ENCODE results near the gene CSMD2.

The CSMD2 gene

DNA sequence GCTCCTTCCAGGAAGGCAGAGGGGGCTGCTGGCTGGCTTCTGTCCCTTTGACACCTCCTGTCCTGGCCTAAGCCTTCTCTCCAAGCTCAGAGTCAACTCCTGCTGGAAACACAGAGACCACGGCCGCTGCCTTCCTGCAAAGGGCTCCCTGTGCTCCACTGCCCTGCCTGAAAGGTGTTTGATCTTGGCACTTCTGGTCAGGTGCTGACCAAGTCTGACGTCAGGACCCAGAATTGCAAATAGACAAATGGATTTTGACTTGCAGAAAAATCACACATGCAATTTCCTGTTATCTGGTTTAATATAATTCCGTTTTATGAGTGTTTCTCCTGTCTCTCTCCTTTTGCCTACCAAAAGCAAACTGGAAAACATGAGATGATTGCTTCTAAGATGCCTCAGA lies 387.7 kb downstream of the CSMD2 start:
- H3K4me3 ChIP-seq (ENCODE audit: low read depth in 1 of 5, low read length in 5 of 5) = no peak overlapping the region
- H3K27me3 ChIP-seq (ENCODE audit: control insufficient read depth in 5 of 5, insufficient read depth in 4 of 5, low read length in 5 of 5) = peaks cover 0 to 11% (median 5%) of the 10 kb centered on the region in 5 donors
- H3K9ac ChIP-seq (ENCODE audit: low read length in 5 of 5) = no peak overlapping the region
- H3K27ac ChIP-seq (ENCODE audit: low read depth, low read length) = no peak overlapping the region
- no peaks in the 10 kb centered on the region for H3K36me3 ChIP-seq (ENCODE audit: control insufficient read depth in 5 of 5, insufficient read depth in 5 of 5, low read length in 5 of 5)
- no peaks in the 10 kb centered on the region for H3K4me1 ChIP-seq (ENCODE audit: control insufficient read depth in 5 of 5, insufficient read depth in 5 of 5, low read length in 5 of 5)
- no peaks in the 10 kb centered on the region for H3K9me3 ChIP-seq (ENCODE audit: control insufficient read depth in 5 of 5, low read length in 5 of 5)

DNA sequence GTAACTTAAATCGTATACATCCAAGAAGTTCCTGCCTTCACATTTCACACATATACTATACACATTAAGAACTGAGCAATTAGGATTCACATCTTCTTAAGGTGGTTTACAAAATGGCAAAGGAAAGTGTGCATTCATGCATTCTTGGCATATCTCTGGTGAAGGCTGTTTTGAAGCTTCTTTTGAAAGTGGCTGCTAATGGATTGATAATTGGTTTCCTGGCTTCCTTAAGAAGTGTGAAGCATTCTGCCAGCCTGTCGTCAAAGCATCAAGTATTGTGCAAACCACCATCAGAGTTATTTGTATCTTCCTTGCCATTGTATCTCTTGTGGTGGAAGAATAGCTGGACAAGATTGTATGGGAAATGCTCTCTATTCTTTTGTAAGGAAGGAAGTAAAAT lies 396.2 kb downstream of the CSMD2 start:
- no peak overlapping the region for H3K9ac ChIP-seq (ENCODE audit: low read length in 5 of 5)
- no peaks in the 10 kb centered on the region for H3K9me3 ChIP-seq (ENCODE audit: control insufficient read depth in 5 of 5, low read length in 5 of 5)
- H3K36me3 ChIP-seq (ENCODE audit: control insufficient read depth in 5 of 5, insufficient read depth in 5 of 5, low read length in 5 of 5) = no peaks in the 10 kb centered on the region
- no peak overlapping the region for H3K4me3 ChIP-seq (ENCODE audit: low read depth in 1 of 5, low read length in 5 of 5)
- no peaks in the 10 kb centered on the region for H3K4me1 ChIP-seq (ENCODE audit: control insufficient read depth in 5 of 5, insufficient read depth in 5 of 5, low read length in 5 of 5)
- no peak overlapping the region for H3K27ac ChIP-seq (ENCODE audit: low read depth, low read length)
- H3K27me3 ChIP-seq (ENCODE audit: control insufficient read depth in 5 of 5, insufficient read depth in 4 of 5, low read length in 5 of 5) = peaks cover 0 to 3% (median 0%) of the 10 kb centered on the region in 5 donors

DNA sequence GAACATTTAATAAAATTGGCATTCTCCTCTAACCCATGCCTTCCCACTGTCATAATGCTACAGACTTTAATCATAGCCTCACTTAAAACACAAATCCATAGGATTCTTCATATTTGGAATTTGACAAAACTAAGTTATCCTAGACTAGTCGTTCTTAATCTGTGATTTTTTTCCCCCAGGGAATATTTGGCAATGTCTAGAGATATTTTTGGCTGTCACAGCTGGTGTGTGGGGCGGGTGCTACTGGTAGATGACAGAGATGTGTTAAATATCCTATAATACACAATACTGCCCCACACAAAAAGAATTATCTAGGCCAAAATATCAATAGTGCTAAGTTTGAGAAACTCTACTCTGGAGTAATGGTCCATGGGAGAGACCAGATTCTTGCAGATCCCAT lies 396.9 kb downstream of the CSMD2 start:
- Histone ChIP-seq H3K36me3 (ENCODE audit: control insufficient read depth in 5 of 5, insufficient read depth in 5 of 5, low read length in 5 of 5) (no peaks in the 10 kb centered on the region), H3K27me3 (ENCODE audit: control insufficient read depth in 5 of 5, insufficient read depth in 4 of 5, low read length in 5 of 5) (peaks cover 0 to 3% (median 0%) of the 10 kb centered on the region in 5 donors), H3K4me1 (ENCODE audit: control insufficient read depth in 5 of 5, insufficient read depth in 5 of 5, low read length in 5 of 5) (peaks cover 0 to 3% (median 0%) of the 10 kb centered on the region in 5 donors), H3K9ac (ENCODE audit: low read length in 5 of 5) (no peak overlapping the region), H3K27ac (ENCODE audit: low read depth, low read length) (no peak overlapping the region), H3K9me3 (ENCODE audit: control insufficient read depth in 5 of 5, low read length in 5 of 5) (no peaks in the 10 kb centered on the region), H3K4me3 (ENCODE audit: low read depth in 1 of 5, low read length in 5 of 5) (no peak overlapping the region)

DNA sequence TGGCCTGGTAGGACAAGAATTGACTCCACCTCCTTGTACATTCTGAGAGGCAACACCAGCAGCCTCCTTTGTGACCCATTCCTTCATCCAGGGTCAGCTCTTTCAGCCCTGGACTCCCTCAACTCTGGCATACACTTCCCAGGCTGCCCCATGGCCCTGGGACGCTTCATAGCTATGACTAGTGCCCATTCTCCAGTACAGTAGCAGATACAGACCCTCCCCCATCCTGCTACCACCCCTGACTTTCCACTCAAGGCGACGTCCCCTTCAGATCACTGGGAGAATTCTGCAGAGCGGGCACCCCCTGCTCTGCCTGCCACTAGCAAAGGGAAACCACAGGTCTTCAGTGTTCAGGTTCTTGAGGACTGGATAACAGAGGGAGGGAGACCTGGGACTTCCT lies 400.9 kb downstream of the CSMD2 start:
- Histone ChIP-seq H3K4me1 (ENCODE audit: control insufficient read depth in 5 of 5, insufficient read depth in 5 of 5, low read length in 5 of 5) (peaks cover 0 to 17% (median 14%) of the 10 kb centered on the region in 5 donors), H3K9me3 (ENCODE audit: control insufficient read depth in 5 of 5, low read length in 5 of 5) (no peaks in the 10 kb centered on the region), H3K27ac (ENCODE audit: low read depth, low read length) (no peak overlapping the region), H3K27me3 (ENCODE audit: control insufficient read depth in 5 of 5, insufficient read depth in 4 of 5, low read length in 5 of 5) (peaks cover 0 to 3% (median 0%) of the 10 kb centered on the region in 5 donors), H3K9ac (ENCODE audit: low read length in 5 of 5) (no peak overlapping the region), H3K4me3 (ENCODE audit: low read depth in 1 of 5, low read length in 5 of 5) (no peak overlapping the region), H3K36me3 (ENCODE audit: control insufficient read depth in 5 of 5, insufficient read depth in 5 of 5, low read length in 5 of 5) (no peaks in the 10 kb centered on the region)

DNA sequence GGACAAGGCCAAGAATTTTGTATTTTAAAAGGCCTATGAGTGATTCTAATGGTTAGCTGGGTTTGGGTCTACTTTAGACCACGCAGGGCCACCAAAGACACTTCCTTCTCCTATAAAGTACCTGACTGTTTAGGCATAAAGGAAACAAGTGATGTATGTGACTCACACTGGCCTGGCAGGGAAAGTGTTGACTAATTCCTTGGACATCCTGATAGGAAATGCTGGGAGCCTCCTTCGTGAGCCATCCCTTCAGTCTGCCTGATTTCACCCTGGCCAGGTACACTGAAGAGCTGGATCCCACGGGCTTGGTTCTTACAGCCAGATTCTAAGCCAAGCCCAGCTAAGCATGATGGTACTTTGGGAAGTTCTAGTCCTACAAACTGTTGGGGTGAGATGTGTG lies 401.6 kb downstream of the CSMD2 start:
- Histone ChIP-seq H3K36me3 (ENCODE audit: control insufficient read depth in 5 of 5, insufficient read depth in 5 of 5, low read length in 5 of 5) (no peaks in the 10 kb centered on the region), H3K9ac (ENCODE audit: low read length in 5 of 5) (no peak overlapping the region), H3K27ac (ENCODE audit: low read depth, low read length) (no peak overlapping the region), H3K27me3 (ENCODE audit: control insufficient read depth in 5 of 5, insufficient read depth in 4 of 5, low read length in 5 of 5) (peaks cover 0 to 3% (median 0%) of the 10 kb centered on the region in 5 donors), H3K4me3 (ENCODE audit: low read depth in 1 of 5, low read length in 5 of 5) (no peak overlapping the region), H3K9me3 (ENCODE audit: control insufficient read depth in 5 of 5, low read length in 5 of 5) (no peaks in the 10 kb centered on the region), H3K4me1 (ENCODE audit: control insufficient read depth in 5 of 5, insufficient read depth in 5 of 5, low read length in 5 of 5) (peaks cover 0 to 24% (median 17%) of the 10 kb centered on the region in 5 donors)

DNA sequence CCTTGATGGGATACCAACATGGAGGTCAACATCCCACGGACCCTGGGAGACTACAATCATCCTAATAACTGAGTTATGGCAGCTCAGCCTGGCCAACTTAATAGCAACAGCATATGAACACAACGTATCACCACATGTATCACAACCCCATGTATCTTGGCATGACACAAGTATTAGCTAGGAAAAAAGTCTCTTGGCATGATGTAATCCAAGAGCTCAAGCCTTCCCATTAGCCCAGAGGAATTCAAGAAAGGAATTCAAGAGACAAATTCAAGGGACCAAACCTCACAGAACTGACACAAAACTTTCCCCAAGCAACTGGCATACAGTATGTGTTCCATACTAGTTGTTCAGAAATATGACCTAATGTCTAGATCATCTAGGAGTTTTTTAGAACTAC lies 402.1 kb downstream of the CSMD2 start:
- no peaks in the 10 kb centered on the region for H3K9me3 ChIP-seq (ENCODE audit: control insufficient read depth in 5 of 5, low read length in 5 of 5)

DNA sequence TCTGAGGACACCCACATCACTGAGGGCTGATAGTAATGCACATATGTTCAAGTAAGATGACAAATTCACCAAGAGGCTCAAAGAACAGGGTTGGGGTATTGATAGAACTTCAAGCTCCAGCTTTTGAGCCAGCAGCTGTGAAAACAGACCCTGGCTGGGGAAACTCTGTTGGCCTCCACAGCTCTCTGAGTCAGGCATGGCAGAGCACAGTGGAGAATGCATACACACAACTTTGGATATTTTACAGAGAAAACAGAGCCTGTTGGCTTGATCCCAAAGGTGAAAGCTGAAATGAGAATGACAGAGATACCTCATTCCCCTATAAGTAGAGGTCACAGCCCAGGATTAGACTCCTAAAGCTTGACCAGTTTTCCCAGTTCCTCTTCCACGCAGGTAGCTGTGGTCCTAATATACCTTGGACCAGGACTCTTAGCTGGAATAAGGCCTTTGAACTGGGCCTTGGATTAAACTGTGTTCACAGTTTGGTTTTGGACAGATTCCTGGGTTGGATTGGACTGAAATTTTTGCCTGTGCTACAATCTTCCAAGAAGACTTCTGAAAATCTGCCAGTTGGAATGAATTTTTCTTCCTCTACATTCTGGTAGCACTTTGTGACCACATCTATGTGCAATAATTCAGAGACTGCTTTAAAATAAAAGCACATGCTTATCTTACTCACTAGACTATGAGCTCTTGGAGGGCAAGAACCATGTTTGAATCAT lies 402.8 kb downstream of the CSMD2 start:
- Histone ChIP-seq H3K4me3 (ENCODE audit: low read depth in 1 of 5, low read length in 5 of 5) (no peak overlapping the region), H3K27ac (ENCODE audit: low read depth, low read length) (peak overlapping the region; percentile 25), H3K9me3 (ENCODE audit: control insufficient read depth in 5 of 5, low read length in 5 of 5) (no peaks in the 10 kb centered on the region), H3K27me3 (ENCODE audit: control insufficient read depth in 5 of 5, insufficient read depth in 4 of 5, low read length in 5 of 5) (peaks cover 0 to 3% (median 0%) of the 10 kb centered on the region in 5 donors), H3K9ac (ENCODE audit: low read length in 5 of 5) (no peak overlapping the region), H3K4me1 (ENCODE audit: control insufficient read depth in 5 of 5, insufficient read depth in 5 of 5, low read length in 5 of 5) (peaks cover 0 to 24% (median 17%) of the 10 kb centered on the region in 5 donors), H3K36me3 (ENCODE audit: control insufficient read depth in 5 of 5, insufficient read depth in 5 of 5, low read length in 5 of 5) (no peaks in the 10 kb centered on the region)

More for the DNA sequence above, 402.1 kb downstream of the CSMD2 start:
- Histone ChIP-seq H3K27ac (ENCODE audit: low read depth, low read length) (no peak overlapping the region), H3K9ac (ENCODE audit: low read length in 5 of 5) (no peak overlapping the region), H3K27me3 (ENCODE audit: control insufficient read depth in 5 of 5, insufficient read depth in 4 of 5, low read length in 5 of 5) (peaks cover 0 to 3% (median 0%) of the 10 kb centered on the region in 5 donors), H3K36me3 (ENCODE audit: control insufficient read depth in 5 of 5, insufficient read depth in 5 of 5, low read length in 5 of 5) (no peaks in the 10 kb centered on the region), H3K4me3 (ENCODE audit: low read depth in 1 of 5, low read length in 5 of 5) (no peak overlapping the region), H3K4me1 (ENCODE audit: control insufficient read depth in 5 of 5, insufficient read depth in 5 of 5, low read length in 5 of 5) (peaks cover 0 to 24% (median 17%) of the 10 kb centered on the region in 5 donors)

DNA sequence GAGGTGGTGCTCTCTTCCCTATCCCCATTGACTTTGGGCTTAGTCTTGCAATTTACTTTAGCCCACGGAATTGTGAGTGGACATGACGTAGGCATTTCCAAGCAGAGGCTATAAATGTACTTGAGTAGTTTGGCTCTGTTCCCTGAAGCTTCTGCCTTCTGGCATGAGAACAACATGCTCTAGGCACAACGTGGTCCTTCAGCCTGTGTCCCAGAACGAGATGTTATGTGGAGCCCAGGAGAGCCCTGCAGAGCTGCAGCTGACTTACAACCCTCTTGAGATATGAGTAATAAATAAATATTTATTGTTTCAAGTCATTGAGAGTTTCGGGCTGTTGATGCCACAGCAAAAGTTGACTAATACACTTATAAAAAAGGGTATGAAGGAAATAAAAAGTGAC lies 406.3 kb downstream of the CSMD2 start:
- no peak overlapping the region for H3K9ac ChIP-seq (ENCODE audit: low read length in 5 of 5)
- H3K9me3 ChIP-seq (ENCODE audit: control insufficient read depth in 5 of 5, low read length in 5 of 5) = peaks cover 0 to 2% (median 0%) of the 10 kb centered on the region in 5 donors
- peaks cover 0 to 24% (median 17%) of the 10 kb centered on the region in 5 donors for H3K4me1 ChIP-seq (ENCODE audit: control insufficient read depth in 5 of 5, insufficient read depth in 5 of 5, low read length in 5 of 5)
- no peak overlapping the region for H3K4me3 ChIP-seq (ENCODE audit: low read depth in 1 of 5, low read length in 5 of 5)
- H3K27ac ChIP-seq (ENCODE audit: low read depth, low read length) = no peak overlapping the region
- H3K27me3 ChIP-seq (ENCODE audit: control insufficient read depth in 5 of 5, insufficient read depth in 4 of 5, low read length in 5 of 5) = peaks cover 0 to 2% (median 0%) of the 10 kb centered on the region in 5 donors
- H3K36me3 ChIP-seq (ENCODE audit: control insufficient read depth in 5 of 5, insufficient read depth in 5 of 5, low read length in 5 of 5) = no peaks in the 10 kb centered on the region

DNA sequence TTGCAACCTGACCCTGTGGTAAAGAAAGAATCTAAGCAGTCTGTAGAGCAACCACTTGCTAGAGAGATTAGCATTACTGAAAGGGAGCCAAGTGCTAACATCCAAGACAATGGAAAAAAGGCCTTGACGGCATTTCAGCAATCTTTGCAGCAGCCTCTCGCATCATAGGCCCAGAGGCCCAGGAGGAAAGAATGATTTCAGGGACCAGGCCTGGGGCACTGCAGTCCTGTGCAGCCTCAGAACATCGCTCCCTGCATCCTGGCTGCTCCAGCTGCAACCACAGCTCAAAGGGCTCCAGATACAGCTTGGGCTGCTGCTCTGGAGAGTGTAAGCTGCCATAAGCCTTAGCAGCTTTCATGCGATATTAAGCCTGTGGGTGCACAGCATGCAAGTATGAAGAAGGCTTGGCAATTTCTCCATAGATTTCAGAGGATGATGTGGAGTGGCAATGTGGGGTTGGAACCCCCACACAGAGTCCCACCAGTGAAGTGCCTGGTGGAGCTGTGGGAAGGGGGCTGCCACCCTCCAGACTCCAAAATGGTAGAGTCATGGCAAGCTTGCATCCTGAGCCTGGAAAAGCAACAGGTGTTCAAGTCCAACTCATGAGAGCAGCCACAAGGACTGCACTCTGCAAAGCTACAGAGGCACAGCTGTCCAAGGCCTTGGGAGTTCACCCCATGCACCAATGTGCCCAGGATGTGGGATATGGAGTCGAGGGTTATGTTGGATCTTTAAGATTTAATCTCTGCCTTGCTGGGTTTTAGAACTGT lies 411.8 kb downstream of the CSMD2 start:
- Histone ChIP-seq H3K27ac (ENCODE audit: low read depth, low read length) (no peak overlapping the region), H3K36me3 (ENCODE audit: control insufficient read depth in 5 of 5, insufficient read depth in 5 of 5, low read length in 5 of 5) (no peaks in the 10 kb centered on the region), H3K9me3 (ENCODE audit: control insufficient read depth in 5 of 5, low read length in 5 of 5) (peaks cover 0 to 11% (median 10%) of the 10 kb centered on the region in 5 donors), H3K4me3 (ENCODE audit: low read depth in 1 of 5, low read length in 5 of 5) (no peak overlapping the region), H3K9ac (ENCODE audit: low read length in 5 of 5) (no peak overlapping the region), H3K4me1 (ENCODE audit: control insufficient read depth in 5 of 5, insufficient read depth in 5 of 5, low read length in 5 of 5) (no peaks in the 10 kb centered on the region), H3K27me3 (ENCODE audit: control insufficient read depth in 5 of 5, insufficient read depth in 4 of 5, low read length in 5 of 5) (peaks cover 0 to 2% (median 0%) of the 10 kb centered on the region in 5 donors)

DNA sequence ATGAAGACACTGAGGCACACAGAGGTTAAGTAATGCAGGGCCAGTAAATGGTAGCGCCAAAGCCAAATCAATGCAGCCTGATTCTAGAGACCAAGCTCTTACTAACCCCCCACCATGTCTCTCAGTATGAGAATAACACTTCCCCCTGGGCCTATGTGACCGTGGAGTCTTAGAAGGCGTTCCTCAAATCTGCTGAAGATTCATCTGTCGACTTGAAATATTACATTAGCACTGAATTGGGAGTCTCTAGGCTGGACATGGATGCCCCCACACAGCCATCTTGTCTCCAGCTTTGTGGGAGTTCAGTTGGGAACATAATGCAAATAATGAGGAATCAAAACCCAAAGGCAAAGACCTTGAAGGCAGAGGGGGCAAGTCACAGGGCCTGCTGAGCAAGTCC lies 419.1 kb downstream of the CSMD2 start:
- H3K27ac ChIP-seq (ENCODE audit: low read depth, low read length) = no peak overlapping the region
- no peaks in the 10 kb centered on the region for H3K9me3 ChIP-seq (ENCODE audit: control insufficient read depth in 5 of 5, low read length in 5 of 5)
- no peaks in the 10 kb centered on the region for H3K4me1 ChIP-seq (ENCODE audit: control insufficient read depth in 5 of 5, insufficient read depth in 5 of 5, low read length in 5 of 5)
- H3K9ac ChIP-seq (ENCODE audit: low read length in 5 of 5) = no peak overlapping the region
- H3K27me3 ChIP-seq (ENCODE audit: control insufficient read depth in 5 of 5, insufficient read depth in 4 of 5, low read length in 5 of 5) = peaks cover 0 to 5% (median 0%) of the 10 kb centered on the region in 5 donors
- no peaks in the 10 kb centered on the region for H3K36me3 ChIP-seq (ENCODE audit: control insufficient read depth in 5 of 5, insufficient read depth in 5 of 5, low read length in 5 of 5)
- no peak overlapping the region for H3K4me3 ChIP-seq (ENCODE audit: low read depth in 1 of 5, low read length in 5 of 5)

Measured in subcutaneous abdominal adipose tissue (tissue), 5 donors.